ENCODE measurements around the gene PDGFA. TPM values are rescaled to one million over a fixed set of nuclear protein-coding genes. Genes with fewer than 3 reads are reported as not detected.

Gene PDGFA
- total and polyA plus RNA-seq, 2 donors from 2014 or later: 14.1 to 53.0 TPM

- intact Hi-C loops (cut with DNase I): no loop called here
- FAIRE-seq: no peak
- peaks cover 0 to 17% (median 9%) of the 10 kb centered on the region in 3 donors for H3K4me1 ChIP-seq (ENCODE audit: control insufficient read depth in 2 of 3, insufficient read depth in 2 of 3, low read depth in 1 of 3, low read length in 3 of 3)
- H3K36me3 ChIP-seq (ENCODE audit: control insufficient read depth in 2 of 3, insufficient read depth in 3 of 3, low read length in 3 of 3): no peaks in the 10 kb centered on the region
- peak in 1 of 5 donors; percentile 61 for DNase-seq
- no peak overlapping the region for H3K4me3 ChIP-seq (ENCODE audit: low read length in 3 of 3)
- no peak overlapping the region for H3K9ac ChIP-seq (ENCODE audit: low read length in 3 of 3)
- TF ChIP-seq CTCF (IDR thresholded peaks at IDR 0.05; ENCODE audit: borderline replicate concordance, extremely low read depth, insufficient read depth): no peak
- no peaks in the 10 kb centered on the region for H3K9me3 ChIP-seq (ENCODE audit: control insufficient read depth in 2 of 3, insufficient read depth in 1 of 3, low read length in 3 of 3)
- H3K27ac ChIP-seq (ENCODE audit: low read depth in 2 of 2, low read length in 2 of 2): no peak overlapping the region
- H3K27me3 ChIP-seq (ENCODE audit: control insufficient read depth, insufficient read depth, low read length): no peaks in the 10 kb centered on the region
These were observed 12.6 kb downstream of the PDGFA start for GRCh38 chr7:506921-507622.

DNA sequence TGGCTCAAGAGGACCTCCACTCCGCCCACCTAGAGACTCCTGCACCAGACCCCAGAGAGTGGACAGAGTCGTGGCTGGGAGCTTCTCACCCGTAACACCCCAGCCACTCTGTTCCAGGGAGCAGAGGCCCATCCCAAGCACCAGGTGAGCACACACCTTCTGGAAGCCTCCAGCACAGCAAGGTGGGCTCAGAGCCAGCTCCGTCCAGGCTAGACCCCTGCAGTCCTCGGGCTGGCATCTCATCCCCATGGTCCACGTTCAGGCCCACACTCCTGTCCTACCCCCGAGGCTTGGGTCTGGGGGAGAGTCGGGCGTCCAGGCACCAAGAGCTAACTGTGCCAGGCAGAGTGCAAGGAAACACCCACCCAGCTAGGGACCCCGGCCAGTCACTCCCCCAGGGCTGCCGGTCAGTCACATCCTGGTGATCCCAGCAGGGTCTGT lies 13.2 kb downstream of the PDGFA start:
- Histone ChIP-seq H3K9me3 (ENCODE audit: control insufficient read depth in 2 of 3, insufficient read depth in 1 of 3, low read length in 3 of 3) (no peaks in the 10 kb centered on the region), H3K4me3 (ENCODE audit: low read length in 3 of 3) (no peak overlapping the region), H3K4me1 (ENCODE audit: control insufficient read depth in 2 of 3, insufficient read depth in 2 of 3, low read depth in 1 of 3, low read length in 3 of 3) (peaks cover 0 to 17% (median 9%) of the 10 kb centered on the region in 3 donors), H3K36me3 (ENCODE audit: control insufficient read depth in 2 of 3, insufficient read depth in 3 of 3, low read length in 3 of 3) (no peaks in the 10 kb centered on the region), H3K27me3 (ENCODE audit: control insufficient read depth, insufficient read depth, low read length) (no peaks in the 10 kb centered on the region), H3K27ac (ENCODE audit: low read depth in 2 of 2, low read length in 2 of 2) (no peak overlapping the region), H3K9ac (ENCODE audit: low read length in 3 of 3) (no peak overlapping the region)
- no peak for FAIRE-seq
- intact Hi-C loops (cut with DNase I): no loop called here
- DNase-seq: peak in 2 of 5 donors; percentile 37 to 68
- TF ChIP-seq CTCF (IDR thresholded peaks at IDR 0.05; ENCODE audit: borderline replicate concordance, extremely low read depth, insufficient read depth): no peak

DNA sequence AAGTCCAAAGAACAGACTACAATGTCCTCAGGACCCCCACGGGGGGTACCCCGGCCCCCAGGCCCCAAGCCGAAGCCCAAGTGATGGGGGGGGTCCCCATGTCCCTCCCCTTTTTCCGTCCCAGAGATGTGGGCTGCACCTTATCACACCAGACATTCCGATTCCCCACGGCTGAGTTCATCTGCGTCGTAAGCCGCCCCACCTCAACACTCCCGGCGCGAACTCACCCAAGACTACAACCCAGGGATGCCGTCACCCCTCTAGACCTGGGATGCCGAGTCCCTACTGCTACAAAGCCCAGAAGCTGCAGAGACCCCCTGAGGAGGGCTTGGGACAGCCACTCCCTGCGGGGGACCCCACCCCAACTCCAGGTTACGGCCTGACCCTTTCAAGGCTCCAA lies 14.5 kb downstream of the PDGFA start:
- Histone ChIP-seq H3K4me1 (ENCODE audit: control insufficient read depth in 2 of 3, insufficient read depth in 2 of 3, low read depth in 1 of 3, low read length in 3 of 3) (peaks cover 0 to 17% (median 9%) of the 10 kb centered on the region in 3 donors), H3K4me3 (ENCODE audit: low read length in 3 of 3) (no peak overlapping the region), H3K27ac (ENCODE audit: low read depth in 2 of 2, low read length in 2 of 2) (no peak overlapping the region), H3K9ac (ENCODE audit: low read length in 3 of 3) (no peak overlapping the region), H3K9me3 (ENCODE audit: control insufficient read depth in 2 of 3, insufficient read depth in 1 of 3, low read length in 3 of 3) (no peaks in the 10 kb centered on the region), H3K27me3 (ENCODE audit: control insufficient read depth, insufficient read depth, low read length) (no peaks in the 10 kb centered on the region), H3K36me3 (ENCODE audit: control insufficient read depth in 2 of 3, insufficient read depth in 3 of 3, low read length in 3 of 3) (peaks cover 0 to 9% (median 1%) of the 10 kb centered on the region in 3 donors)
- FAIRE-seq (no peak), DNase-seq (peak in 2 of 5 donors; percentile 41 to 66)
- intact Hi-C loops (cut with DNase I): no loop called here
- TF ChIP-seq CTCF (IDR thresholded peaks at IDR 0.05; ENCODE audit: borderline replicate concordance, extremely low read depth, insufficient read depth): no peak
